MCF 10A (cell line): ENCODE measurements around the gene ARHGAP42. TPM values are rescaled to one million over a fixed set of nuclear protein-coding genes. Genes with fewer than 3 reads are reported as not detected.

Source experiments
- BruUV-seq: library from RNA; stranded (reverse); fragments of 400-500 nt; replicated peaks from 2 replicates; lab custom pipeline; 2021; lab: Mats Ljungman, UMichigan
- CTCF ChIA-PET: fragments of 300-600 bp; sonication (Branson Sonifier 250); formaldehyde crosslinking; extraction: SDS; loops from one replicate; lab custom pipeline; 2021; ENCODE audit warnings: antibody characterized with exemption, inconsistent platforms; lab: Yijun Ruan, JAX
- POLR2A ChIA-PET: fragments of 300-600, 350-650 bp; sonication (Branson Sonifier 250); formaldehyde crosslinking; extraction: SDS; loops from one replicate; lab custom pipeline; 2020; ENCODE audit warnings: antibody characterized with exemption, inconsistent platforms; lab: Yijun Ruan, JAX
- DNase-seq: peaks from one replicate; pipeline ENCODE4 v3.0.0-alpha.2; 2018; ENCODE audit not compliant: unreplicated experiment
- H3K27ac Mint-ChIP-seq: one replicate; pipeline ENCODE4 v1.8.0; 2022; ENCODE audit warnings: mild to moderate bottlenecking, low read depth, mixed read lengths; ENCODE audit not compliant: unreplicated experiment
- H3K27me3 Mint-ChIP-seq: one replicate; pipeline ENCODE4 v1.8.0; 2022; ENCODE audit warnings: mixed read lengths; ENCODE audit not compliant: insufficient read depth, unreplicated experiment
- H3K36me3 Mint-ChIP-seq: one replicate; pipeline ENCODE4 v1.8.0; 2022; ENCODE audit warnings: mild to moderate bottlenecking, moderate library complexity, mixed read lengths; ENCODE audit not compliant: insufficient read depth, unreplicated experiment
- H3K4me1 Mint-ChIP-seq: one replicate; pipeline ENCODE4 v1.8.0; 2022; ENCODE audit warnings: mixed read lengths; ENCODE audit not compliant: insufficient read depth, unreplicated experiment
- H3K4me3 Mint-ChIP-seq: one replicate; pipeline ENCODE4 v1.8.0; 2022; ENCODE audit warnings: mild to moderate bottlenecking, moderate library complexity, mixed read lengths; ENCODE audit not compliant: unreplicated experiment
- H3K9me3 Mint-ChIP-seq: one replicate; pipeline ENCODE4 v1.8.0; 2022; ENCODE audit warnings: mixed read lengths; ENCODE audit not compliant: unreplicated experiment
- intact Hi-C: fragments of 100-400 bp; cut with micrococcal nuclease; formaldehyde crosslinking; loops from 2 replicates; pipeline ENCODE4 v1.14.1; 2022
- total RNA-seq: library from RNA; stranded (reverse); gene quantifications from 2 replicates; pipeline ENCODE4 v1.2.3, GENCODE V29; 2022
- TF ChIP-seq, protein P1 (sequence below): fragments of 200-600 bp; IDR thresholded peaks from one replicate; pipeline ENCODE4 v1.8.0; 2022; ENCODE audit warnings: antibody characterized with exemption, mild to moderate bottlenecking; ENCODE audit not compliant: unreplicated experiment

ARHGAP42 gene
- total RNA-seq, 1 experiment from 2014 or later: 2.5 TPM

DNA sequence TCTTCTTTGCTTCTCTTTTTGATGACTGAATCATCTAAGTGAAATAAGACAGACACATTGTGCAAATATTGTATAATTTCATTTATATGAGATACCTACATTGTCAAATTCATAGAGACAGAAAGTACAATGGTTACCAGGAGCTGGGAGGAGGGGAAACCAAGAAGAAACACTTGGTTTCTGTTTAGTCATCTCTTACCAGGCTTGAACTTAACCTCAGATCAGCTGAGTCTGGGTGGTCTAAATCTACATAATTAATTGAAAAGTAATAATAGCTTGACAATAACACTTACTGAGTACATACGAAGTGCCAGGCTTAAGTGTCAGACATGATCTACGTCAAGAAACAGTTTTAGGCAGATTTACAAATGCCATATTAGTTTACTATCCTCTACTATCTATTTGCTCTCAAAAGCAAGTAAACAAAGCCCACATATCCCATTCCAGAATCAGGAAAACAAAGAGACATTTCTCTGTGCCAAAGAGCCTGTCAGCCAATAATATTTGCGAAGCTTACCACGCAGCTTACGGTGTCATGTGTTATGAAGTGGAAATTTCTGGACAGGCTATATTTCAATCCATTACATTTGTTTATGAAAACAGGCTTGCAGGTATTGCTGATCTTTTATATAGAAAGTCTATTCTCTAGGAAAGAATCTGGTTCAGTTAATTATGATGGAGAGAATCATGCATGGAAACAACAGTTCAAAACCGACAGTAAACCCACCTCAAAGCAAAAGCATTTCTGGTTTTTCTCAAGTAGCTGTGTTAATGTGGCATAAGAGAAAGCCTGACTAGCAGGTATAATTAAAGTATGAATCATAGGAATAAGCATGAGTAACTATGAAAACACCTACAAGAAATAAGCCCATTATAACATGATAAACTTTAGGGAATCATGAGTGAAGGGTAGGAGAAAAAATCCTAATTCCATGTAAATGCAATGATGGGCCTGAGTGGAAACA lies 2.7 kb upstream of the ARHGAP42 start:
- ChIA-PET CTCF (interaction anchor here (0.6 to 5.8 kb wide), 12 partner anchors 13 to 585 kb away, joined by 3 to 61 read pairs (median 5); no protein-coding TSS in a partner anchor), POLR2A (interaction anchor here (0.7 to 1.2 kb wide), 3 partner anchors 36 to 91 kb away, joined by 3 read pairs; no protein-coding TSS in a partner anchor)
- no peaks in the 10 kb centered on the region for H3K27me3 Mint-ChIP-seq
- BruUV-seq: no TSS peak
- peak; percentile 25 for DNase-seq
- no peak overlapping the region for H3K27ac Mint-ChIP-seq
- H3K9me3 Mint-ChIP-seq: no peaks in the 10 kb centered on the region
- H3K4me1 Mint-ChIP-seq: peaks cover 17% of the 10 kb centered on the region
- no peak overlapping the region for H3K4me3 Mint-ChIP-seq
- intact Hi-C loops: loop anchor here (5.0 kb wide), 1 partner anchor 93 kb away; no protein-coding TSS in a partner anchor
- H3K36me3 Mint-ChIP-seq: no peaks in the 10 kb centered on the region
- TF ChIP-seq, protein P1, sequence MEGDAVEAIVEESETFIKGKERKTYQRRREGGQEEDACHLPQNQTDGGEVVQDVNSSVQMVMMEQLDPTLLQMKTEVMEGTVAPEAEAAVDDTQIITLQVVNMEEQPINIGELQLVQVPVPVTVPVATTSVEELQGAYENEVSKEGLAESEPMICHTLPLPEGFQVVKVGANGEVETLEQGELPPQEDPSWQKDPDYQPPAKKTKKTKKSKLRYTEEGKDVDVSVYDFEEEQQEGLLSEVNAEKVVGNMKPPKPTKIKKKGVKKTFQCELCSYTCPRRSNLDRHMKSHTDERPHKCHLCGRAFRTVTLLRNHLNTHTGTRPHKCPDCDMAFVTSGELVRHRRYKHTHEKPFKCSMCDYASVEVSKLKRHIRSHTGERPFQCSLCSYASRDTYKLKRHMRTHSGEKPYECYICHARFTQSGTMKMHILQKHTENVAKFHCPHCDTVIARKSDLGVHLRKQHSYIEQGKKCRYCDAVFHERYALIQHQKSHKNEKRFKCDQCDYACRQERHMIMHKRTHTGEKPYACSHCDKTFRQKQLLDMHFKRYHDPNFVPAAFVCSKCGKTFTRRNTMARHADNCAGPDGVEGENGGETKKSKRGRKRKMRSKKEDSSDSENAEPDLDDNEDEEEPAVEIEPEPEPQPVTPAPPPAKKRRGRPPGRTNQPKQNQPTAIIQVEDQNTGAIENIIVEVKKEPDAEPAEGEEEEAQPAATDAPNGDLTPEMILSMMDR: no peak

DNA sequence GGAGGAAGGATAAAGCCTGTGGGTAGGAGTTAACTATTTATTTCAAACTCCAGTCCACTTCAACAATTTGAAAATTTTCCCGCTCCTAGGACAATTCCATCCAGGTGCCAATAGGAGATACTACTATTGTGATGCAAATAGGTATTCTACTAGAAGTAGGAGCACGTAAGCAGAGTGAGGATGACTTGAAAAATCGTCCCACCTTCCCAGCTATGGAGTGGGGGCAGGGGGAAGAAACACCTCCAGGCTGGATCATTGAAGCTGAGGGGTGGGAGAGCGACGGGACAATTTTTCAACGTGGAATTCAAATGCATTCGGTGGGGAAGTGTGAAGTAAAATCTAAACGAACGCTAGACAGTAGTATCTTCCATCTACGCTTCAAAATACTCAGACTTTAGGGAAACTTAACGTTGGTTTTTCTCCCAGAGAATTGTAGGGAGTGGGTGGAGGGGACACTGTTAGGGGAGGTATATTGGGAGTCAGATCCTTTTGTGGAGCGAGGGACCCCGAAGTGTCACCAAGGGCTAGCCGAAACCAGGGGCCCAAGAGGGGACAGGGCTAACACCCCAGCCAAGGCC lies 523 bp upstream of the ARHGAP42 start:
- H3K27ac Mint-ChIP-seq: peak overlapping the region; percentile 57
- H3K36me3 Mint-ChIP-seq: no peaks in the 10 kb centered on the region
- peak overlapping the region; percentile 97 for H3K4me3 Mint-ChIP-seq
- ChIA-PET CTCF (interaction anchor here (0.7 kb wide), 1 partner anchor 165 kb away, joined by 3 read pairs; no protein-coding TSS in a partner anchor), POLR2A (no interaction called here)
- H3K4me1 Mint-ChIP-seq: peaks cover 18% of the 10 kb centered on the region
- H3K9me3 Mint-ChIP-seq: no peaks in the 10 kb centered on the region
- BruUV-seq: no TSS peak
- TF ChIP-seq, protein P1: no peak
- no peak for DNase-seq
- no peaks in the 10 kb centered on the region for H3K27me3 Mint-ChIP-seq
- intact Hi-C loops: loop anchor here (5.0 kb wide), 1 partner anchor 91 kb away; no protein-coding TSS in a partner anchor

DNA sequence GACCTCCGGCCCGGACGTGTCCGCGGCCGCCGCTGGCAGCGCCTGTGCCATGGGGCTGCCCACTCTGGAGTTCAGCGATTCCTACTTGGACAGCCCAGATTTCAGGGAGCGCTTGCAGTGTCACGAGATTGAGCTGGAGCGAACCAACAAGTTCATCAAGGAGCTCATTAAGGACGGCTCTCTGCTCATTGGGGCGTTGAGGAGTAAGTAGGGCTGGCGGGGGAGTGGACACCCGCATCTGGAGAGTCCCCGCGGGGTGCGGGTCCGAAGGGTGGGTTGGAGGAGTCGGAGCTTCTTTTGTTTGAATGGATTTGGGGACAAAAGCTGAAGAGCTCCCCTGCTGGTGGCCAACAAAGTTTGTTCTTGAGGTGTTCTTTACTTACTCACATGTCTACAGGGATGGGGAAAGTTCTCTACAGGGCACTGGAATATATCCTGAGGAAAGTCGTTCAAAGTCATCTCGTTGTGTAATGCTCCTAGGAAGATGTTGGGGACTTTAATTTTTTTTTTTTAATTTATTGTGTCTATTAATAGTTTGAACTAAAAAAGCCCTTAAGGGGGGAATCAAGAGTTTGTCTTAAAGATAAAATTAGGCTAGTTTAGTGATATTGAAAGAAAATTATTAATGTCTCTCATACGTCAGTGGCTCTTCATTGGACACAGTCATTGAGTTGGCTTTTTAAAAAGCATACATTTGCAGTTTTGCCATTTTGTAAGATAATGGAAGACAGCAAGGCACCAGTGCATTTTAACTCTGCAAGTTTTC lies 725 bp downstream of the ARHGAP42 start:
- TF ChIP-seq, protein P1: peak; percentile 50
- Mint-ChIP-seq H3K4me3 (peak overlapping the region; percentile 97), H3K27ac (peak overlapping the region; percentile 57), H3K4me1 (peaks cover 18% of the 10 kb centered on the region), H3K36me3 (no peaks in the 10 kb centered on the region), H3K9me3 (no peaks in the 10 kb centered on the region), H3K27me3 (no peaks in the 10 kb centered on the region)
- DNase-seq: peak; percentile 81
- intact Hi-C loops: loop anchor here (5.0 kb wide), 1 partner anchor 89 kb away; no protein-coding TSS in a partner anchor
- ChIA-PET POLR2A (interaction anchor here (0.5 to 1.5 kb wide), 7 partner anchors 22 to 1850 kb away, joined by 3 to 6 read pairs (median 3); no protein-coding TSS in a partner anchor), CTCF (interaction anchor here (0.6 to 2.1 kb wide), 29 partner anchors 8 to 1431 kb away, joined by 3 to 10 read pairs (median 4); no protein-coding TSS in a partner anchor)
- BruUV-seq: no TSS peak
